Glutamatergic neuron (in vitro differentiated cells): ENCODE results near the gene GDE1. TPM values are rescaled to one million over a fixed set of nuclear protein-coding genes. Genes with fewer than 3 reads are reported as not detected.

Experiments used
- DNase-seq: peaks from one replicate; pipeline ENCODE4 v3.0.0; 2022
- H3K27ac Mint-ChIP-seq: one replicate; pipeline ENCODE4 v1.8.0; 2020; ENCODE audit warnings: mild to moderate bottlenecking, mixed read lengths, inconsistent platforms; ENCODE audit not compliant: unreplicated experiment
- H3K27me3 Mint-ChIP-seq: one replicate; pipeline ENCODE4 v1.8.0; 2020; ENCODE audit warnings: mild to moderate bottlenecking, moderate library complexity, mixed read lengths, inconsistent platforms; ENCODE audit not compliant: unreplicated experiment
- H3K36me3 Mint-ChIP-seq: one replicate; pipeline ENCODE4 v1.8.0; 2020; ENCODE audit warnings: mild to moderate bottlenecking, mixed read lengths, inconsistent platforms; ENCODE audit not compliant: unreplicated experiment
- H3K4me1 Mint-ChIP-seq: one replicate; pipeline ENCODE4 v1.8.0; 2020; ENCODE audit warnings: mild to moderate bottlenecking, low read depth, mixed read lengths, inconsistent platforms; ENCODE audit not compliant: unreplicated experiment
- H3K4me3 Mint-ChIP-seq: one replicate; pipeline ENCODE4 v1.8.0; 2020; ENCODE audit warnings: mild to moderate bottlenecking, mixed read lengths, inconsistent platforms; ENCODE audit not compliant: unreplicated experiment
- H3K9me3 Mint-ChIP-seq: one replicate; pipeline ENCODE4 v1.8.0; 2020; ENCODE audit warnings: mild to moderate bottlenecking, moderate library complexity, mixed read lengths, inconsistent platforms; ENCODE audit not compliant: unreplicated experiment
- total RNA-seq: library from RNA; stranded (reverse); fragmentation: NEBNext Ultra II Directional; extraction: Animal tissue kit (Norgen Biotek cat#: 25700); gene quantifications from one replicate; pipeline ENCODE4 v1.2.1, GENCODE V29; 2021; ENCODE audit not compliant: unreplicated experiment
- TF ChIP-seq, protein P1 (sequence below): fragments of 200-600 bp; sonication (generic); IDR thresholded peaks from one replicate; pipeline ENCODE4 v1.5.0; 2021; ENCODE audit not compliant: partially characterized antibody, unreplicated experiment

Gene GDE1
- total RNA-seq, 1 donor from 2014 or later, result 32.9 TPM

DNA sequence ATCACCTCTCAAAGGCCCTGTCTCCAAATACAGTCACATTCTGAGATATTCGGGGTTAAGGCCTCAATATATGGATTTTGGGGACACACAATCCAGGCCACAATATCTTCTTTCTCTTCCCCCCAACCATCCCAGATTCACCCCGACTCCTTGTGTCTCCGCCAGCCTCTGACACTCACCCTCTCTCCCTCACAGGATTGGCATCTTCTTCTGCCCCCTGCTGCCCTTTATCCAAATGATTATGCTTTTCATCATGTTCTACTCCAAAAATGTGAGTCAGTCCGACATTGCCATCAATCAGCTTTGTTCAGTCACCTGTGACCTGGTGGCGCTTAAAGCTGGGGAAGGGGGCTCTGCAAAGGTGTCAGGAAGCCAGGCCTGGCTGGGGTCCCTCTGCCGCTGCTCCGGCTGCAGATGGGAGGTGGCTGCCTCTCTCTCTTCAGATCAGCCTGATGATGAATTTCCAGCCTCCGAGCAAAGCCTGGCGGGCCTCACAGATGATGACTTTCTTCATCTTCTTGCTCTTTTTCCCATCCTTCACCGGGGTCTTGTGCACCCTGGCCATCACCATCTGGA, 35.1 kb downstream of the GDE1 start:
- peaks cover 2% of the 10 kb centered on the region for H3K9me3 Mint-ChIP-seq
- H3K4me3 Mint-ChIP-seq, result no peak overlapping the region
- no peak overlapping the region for H3K27ac Mint-ChIP-seq
- no peaks in the 10 kb centered on the region for H3K4me1 Mint-ChIP-seq
- no peaks in the 10 kb centered on the region for H3K36me3 Mint-ChIP-seq
- DNase-seq, result no peak
- TF ChIP-seq, protein P1, sequence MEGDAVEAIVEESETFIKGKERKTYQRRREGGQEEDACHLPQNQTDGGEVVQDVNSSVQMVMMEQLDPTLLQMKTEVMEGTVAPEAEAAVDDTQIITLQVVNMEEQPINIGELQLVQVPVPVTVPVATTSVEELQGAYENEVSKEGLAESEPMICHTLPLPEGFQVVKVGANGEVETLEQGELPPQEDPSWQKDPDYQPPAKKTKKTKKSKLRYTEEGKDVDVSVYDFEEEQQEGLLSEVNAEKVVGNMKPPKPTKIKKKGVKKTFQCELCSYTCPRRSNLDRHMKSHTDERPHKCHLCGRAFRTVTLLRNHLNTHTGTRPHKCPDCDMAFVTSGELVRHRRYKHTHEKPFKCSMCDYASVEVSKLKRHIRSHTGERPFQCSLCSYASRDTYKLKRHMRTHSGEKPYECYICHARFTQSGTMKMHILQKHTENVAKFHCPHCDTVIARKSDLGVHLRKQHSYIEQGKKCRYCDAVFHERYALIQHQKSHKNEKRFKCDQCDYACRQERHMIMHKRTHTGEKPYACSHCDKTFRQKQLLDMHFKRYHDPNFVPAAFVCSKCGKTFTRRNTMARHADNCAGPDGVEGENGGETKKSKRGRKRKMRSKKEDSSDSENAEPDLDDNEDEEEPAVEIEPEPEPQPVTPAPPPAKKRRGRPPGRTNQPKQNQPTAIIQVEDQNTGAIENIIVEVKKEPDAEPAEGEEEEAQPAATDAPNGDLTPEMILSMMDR, result no peak
- peaks cover 5% of the 10 kb centered on the region for H3K27me3 Mint-ChIP-seq

DNA sequence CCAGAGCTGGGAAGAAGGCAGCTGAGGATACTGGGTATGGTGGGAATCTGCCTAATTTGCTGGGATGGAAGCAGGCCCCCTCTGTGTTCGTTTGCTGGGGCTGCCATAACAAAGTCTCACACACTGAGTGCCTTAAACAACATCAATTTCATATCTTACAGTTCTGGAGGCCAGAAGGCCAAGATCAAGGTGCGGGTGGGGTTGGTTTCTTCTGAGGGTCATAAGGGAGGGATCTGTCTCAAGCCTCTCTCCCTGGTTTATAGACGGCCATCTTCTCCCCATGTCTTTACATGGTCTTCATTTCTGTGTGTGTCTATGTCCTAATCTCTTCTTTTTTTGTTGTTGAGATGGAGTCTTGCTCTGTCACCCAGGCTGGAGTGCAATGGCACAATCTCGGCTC, 35.8 kb downstream of the GDE1 start:
- Mint-ChIP-seq H3K27ac (no peak overlapping the region), H3K9me3 (peaks cover 2% of the 10 kb centered on the region), H3K36me3 (no peaks in the 10 kb centered on the region), H3K4me3 (no peak overlapping the region), H3K27me3 (peaks cover 3% of the 10 kb centered on the region), H3K4me1 (no peaks in the 10 kb centered on the region)
- DNase-seq, result no peak
- TF ChIP-seq, protein P1, result no peak

DNA sequence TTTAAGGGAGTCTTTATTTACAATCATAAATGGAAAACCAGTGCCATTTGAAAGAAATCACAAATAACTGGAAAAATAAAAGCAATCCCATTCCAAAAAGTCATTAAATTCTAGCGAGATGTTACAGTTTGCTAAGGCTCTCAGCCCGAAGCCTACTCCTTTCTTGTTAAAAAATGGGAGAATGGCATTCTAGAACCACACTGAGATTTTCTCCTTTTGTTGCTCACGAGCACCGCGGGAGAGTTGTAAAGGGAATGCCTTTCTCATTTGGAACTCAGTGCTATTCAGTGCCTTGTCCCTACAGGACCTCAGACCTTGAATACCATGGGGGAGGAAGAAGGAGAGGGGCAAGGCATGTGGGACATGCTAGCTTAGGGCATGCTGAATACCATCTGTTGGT, 36.3 kb downstream of the GDE1 start:
- no peak overlapping the region for H3K4me3 Mint-ChIP-seq
- peaks cover 2% of the 10 kb centered on the region for H3K9me3 Mint-ChIP-seq
- no peak for DNase-seq
- peaks cover 3% of the 10 kb centered on the region for H3K27me3 Mint-ChIP-seq
- no peaks in the 10 kb centered on the region for H3K4me1 Mint-ChIP-seq
- TF ChIP-seq, protein P1, result no peak
- H3K27ac Mint-ChIP-seq, result no peak overlapping the region
- no peaks in the 10 kb centered on the region for H3K36me3 Mint-ChIP-seq

DNA sequence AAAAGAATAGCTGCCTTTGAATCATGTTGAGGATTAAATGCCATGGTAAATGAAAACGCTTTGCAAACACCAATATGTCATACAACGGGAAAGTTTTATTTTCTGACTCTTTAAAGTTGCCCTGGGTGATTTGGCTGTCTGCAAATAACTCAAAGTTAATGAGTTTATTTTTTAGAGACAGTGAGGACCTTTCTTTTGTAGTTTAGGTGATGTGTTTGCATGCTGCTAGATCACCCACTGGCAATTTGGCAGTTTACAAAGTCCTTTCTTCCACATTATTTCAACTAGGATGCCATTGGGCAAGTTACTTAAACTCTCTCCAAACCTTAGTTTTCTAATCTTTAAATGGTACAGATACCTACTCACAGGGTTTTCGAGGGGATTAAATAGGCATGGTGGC, 37.8 kb downstream of the GDE1 start:
- Mint-ChIP-seq H3K4me3 (no peak overlapping the region), H3K27ac (no peak overlapping the region), H3K36me3 (no peaks in the 10 kb centered on the region), H3K27me3 (peaks cover 3% of the 10 kb centered on the region), H3K9me3 (peaks cover 2% of the 10 kb centered on the region), H3K4me1 (no peaks in the 10 kb centered on the region)
- DNase-seq, result no peak
- TF ChIP-seq, protein P1, result no peak

DNA sequence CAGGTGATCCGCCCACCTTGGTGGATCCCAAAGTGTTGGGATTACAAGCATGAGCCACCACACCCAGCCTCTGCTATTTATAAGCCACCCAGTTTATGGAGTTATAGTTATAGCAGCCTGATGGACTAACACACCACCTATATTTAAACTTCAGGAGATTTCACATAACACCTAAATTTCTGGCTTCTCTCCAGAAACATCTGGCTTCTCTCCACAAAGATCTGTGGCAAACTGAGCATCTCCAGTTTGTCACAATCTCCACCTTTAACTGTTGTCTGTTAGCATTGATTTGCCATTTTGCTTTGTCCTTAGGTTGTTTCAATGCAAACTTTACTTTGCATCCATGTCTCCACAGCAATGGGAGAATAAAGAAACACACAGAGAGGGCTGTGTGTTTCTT, 39.6 kb downstream of the GDE1 start:
- no peak for DNase-seq
- no peak overlapping the region for H3K4me3 Mint-ChIP-seq
- H3K27me3 Mint-ChIP-seq, result no peaks in the 10 kb centered on the region
- no peaks in the 10 kb centered on the region for H3K9me3 Mint-ChIP-seq
- H3K36me3 Mint-ChIP-seq, result no peaks in the 10 kb centered on the region
- TF ChIP-seq, protein P1, result no peak
- H3K4me1 Mint-ChIP-seq, result no peaks in the 10 kb centered on the region
- no peak overlapping the region for H3K27ac Mint-ChIP-seq
